ENCODE results near the gene CHKB. TPM values are rescaled to one million over a fixed set of nuclear protein-coding genes. Genes with fewer than 3 reads are reported as not detected.

Gene CHKB, protein sequence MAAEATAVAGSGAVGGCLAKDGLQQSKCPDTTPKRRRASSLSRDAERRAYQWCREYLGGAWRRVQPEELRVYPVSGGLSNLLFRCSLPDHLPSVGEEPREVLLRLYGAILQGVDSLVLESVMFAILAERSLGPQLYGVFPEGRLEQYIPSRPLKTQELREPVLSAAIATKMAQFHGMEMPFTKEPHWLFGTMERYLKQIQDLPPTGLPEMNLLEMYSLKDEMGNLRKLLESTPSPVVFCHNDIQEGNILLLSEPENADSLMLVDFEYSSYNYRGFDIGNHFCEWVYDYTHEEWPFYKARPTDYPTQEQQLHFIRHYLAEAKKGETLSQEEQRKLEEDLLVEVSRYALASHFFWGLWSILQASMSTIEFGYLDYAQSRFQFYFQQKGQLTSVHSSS
- 147 TPM for total RNA-seq (ENCODE audit: unreplicated experiment)
- long read RNA-seq, transcript CHKB-201 (11 exons, 1,638 nt), result major isoform, 21 of 30 reads
- long read RNA-seq, partial matches to known transcripts, result 1 of 30 reads
- long read RNA-seq, other reads (novel, unspliced or antisense), result 8 of 30 reads

DNA sequence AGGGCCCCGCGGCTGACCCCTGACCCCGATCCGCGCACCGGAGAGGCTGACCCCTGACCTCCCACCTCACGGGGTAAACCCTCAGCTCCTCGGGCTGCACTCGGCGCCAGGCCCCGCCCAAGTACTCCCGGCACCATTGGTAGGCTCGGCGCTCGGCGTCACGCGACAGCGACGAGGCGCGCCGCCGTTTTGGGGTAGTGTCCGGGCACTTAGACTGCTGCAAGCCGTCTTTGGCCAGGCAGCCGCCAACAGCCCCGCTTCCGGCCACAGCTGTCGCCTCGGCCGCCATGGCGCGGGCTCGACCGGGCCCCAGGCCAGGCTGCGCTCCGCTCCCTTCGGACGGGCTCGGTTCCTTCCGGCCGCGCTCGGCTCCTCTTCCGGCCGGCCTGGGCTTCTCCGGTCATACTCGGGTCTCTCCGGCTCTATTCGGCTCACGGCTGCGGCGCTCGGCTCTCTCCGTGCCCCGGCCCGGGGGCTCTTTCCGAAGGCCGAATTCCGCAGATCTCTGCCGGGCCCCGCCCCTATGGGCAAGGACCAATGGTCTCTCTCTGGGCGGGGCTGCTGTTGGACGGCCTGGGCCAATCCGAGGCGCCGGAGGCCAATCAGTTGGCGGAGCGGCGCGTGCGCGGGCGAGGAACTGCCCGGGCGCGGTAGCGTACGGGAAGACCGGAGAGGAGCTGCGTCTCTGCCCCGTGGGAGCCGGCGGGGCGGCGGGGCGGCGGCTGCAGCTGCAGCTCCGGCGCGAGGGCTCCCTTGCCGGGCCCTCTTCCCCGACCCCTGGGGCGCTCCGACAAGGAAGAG is at the start of gene CHKB:
Gene CHKB, minus strand, starts transcription at position 357 of the 801 bp plus-strand sequence. Its CDS starts 68 bp downstream, at position 289.
- peaks cover 12% of the 10 kb centered on the region for H3K27me3 Mint-ChIP-seq (ENCODE audit: unreplicated experiment)
- H3K9me3 Mint-ChIP-seq (ENCODE audit: unreplicated experiment), result peaks cover 10% of the 10 kb centered on the region
- H3K27ac Mint-ChIP-seq (ENCODE audit: unreplicated experiment), result peak within 1 kb of the TSS; percentile 87
- H3K4me1 Mint-ChIP-seq (ENCODE audit: low read depth, unreplicated experiment), result peaks cover 17% of the 10 kb centered on the region
- TF ChIP-seq, protein P1, sequence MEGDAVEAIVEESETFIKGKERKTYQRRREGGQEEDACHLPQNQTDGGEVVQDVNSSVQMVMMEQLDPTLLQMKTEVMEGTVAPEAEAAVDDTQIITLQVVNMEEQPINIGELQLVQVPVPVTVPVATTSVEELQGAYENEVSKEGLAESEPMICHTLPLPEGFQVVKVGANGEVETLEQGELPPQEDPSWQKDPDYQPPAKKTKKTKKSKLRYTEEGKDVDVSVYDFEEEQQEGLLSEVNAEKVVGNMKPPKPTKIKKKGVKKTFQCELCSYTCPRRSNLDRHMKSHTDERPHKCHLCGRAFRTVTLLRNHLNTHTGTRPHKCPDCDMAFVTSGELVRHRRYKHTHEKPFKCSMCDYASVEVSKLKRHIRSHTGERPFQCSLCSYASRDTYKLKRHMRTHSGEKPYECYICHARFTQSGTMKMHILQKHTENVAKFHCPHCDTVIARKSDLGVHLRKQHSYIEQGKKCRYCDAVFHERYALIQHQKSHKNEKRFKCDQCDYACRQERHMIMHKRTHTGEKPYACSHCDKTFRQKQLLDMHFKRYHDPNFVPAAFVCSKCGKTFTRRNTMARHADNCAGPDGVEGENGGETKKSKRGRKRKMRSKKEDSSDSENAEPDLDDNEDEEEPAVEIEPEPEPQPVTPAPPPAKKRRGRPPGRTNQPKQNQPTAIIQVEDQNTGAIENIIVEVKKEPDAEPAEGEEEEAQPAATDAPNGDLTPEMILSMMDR (IDR thresholded peaks at IDR 0.05; ENCODE audit: partially characterized antibody, unreplicated experiment), result no peak
- peak; percentile 99 for DNase-seq
- no peaks in the 10 kb centered on the region for H3K36me3 Mint-ChIP-seq (ENCODE audit: unreplicated experiment)
- H3K4me3 Mint-ChIP-seq (ENCODE audit: unreplicated experiment), result peak within 1 kb of the TSS; percentile 98

DNA sequence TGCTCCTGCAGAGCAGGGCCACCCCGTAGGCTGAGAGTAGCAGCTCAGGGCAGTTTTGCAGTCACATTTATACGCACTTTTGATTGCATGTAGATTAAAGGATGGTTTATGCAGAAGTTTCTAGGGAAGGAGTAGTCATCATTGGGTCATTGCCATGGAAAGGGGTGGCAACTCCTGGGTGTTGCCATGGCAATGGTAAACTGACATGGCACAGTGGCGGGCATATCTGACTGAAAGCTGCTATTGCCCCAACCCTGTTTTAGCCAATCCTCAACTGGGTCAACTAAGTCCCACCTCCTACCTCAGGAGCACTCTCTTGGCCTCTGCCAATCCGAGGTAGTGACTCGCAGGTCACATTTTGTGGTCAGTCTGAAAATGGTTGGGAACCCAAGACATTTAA is 47.7 kb upstream of the CHKB start:
- DNase-seq, result no peak
- Mint-ChIP-seq H3K4me3 (ENCODE audit: unreplicated experiment) (peak overlapping the region; percentile 16), H3K9me3 (ENCODE audit: unreplicated experiment) (no peaks in the 10 kb centered on the region), H3K27ac (ENCODE audit: unreplicated experiment) (no peak overlapping the region), H3K27me3 (ENCODE audit: unreplicated experiment) (peaks cover 5% of the 10 kb centered on the region), H3K36me3 (ENCODE audit: unreplicated experiment) (no peaks in the 10 kb centered on the region), H3K4me1 (ENCODE audit: low read depth, unreplicated experiment) (peaks cover 24% of the 10 kb centered on the region)
- TF ChIP-seq, protein P1 (IDR thresholded peaks at IDR 0.05; ENCODE audit: partially characterized antibody, unreplicated experiment), result no peak

DNA sequence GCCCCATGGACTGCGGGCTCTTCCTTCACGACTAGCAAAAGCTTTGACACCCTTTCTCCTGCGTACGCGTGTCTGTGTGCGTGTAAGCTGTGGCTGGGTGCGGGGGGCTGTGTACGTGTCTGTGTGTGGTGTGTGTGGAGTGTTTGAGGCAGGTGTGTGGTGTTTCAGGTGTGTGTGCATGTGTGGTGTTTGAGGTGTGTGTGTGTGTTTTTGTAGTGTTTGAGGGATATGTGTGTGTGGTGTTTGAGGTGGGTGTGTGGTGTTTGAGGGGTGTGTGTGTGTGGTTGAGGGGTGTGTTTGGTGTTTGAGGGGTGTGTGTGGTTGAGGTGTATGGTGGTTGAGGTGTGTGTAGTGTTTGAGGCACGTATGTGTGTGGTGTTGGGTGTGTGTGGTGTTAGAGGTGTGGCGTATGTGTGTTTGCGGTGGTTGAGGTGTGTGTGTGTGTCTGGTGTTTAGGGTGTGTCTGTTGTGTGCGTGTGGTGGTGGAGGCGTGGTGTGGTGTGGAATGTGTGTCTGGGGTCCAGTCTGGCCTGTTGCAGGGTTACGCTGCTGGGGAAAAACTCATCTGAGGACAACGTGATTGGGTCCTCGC is 46.0 kb upstream of the CHKB start:
- Mint-ChIP-seq H3K36me3 (ENCODE audit: unreplicated experiment) (no peaks in the 10 kb centered on the region), H3K27ac (ENCODE audit: unreplicated experiment) (peak overlapping the region; percentile 68), H3K4me1 (ENCODE audit: low read depth, unreplicated experiment) (peaks cover 24% of the 10 kb centered on the region), H3K4me3 (ENCODE audit: unreplicated experiment) (peak overlapping the region; percentile 90), H3K9me3 (ENCODE audit: unreplicated experiment) (no peaks in the 10 kb centered on the region), H3K27me3 (ENCODE audit: unreplicated experiment) (peaks cover 6% of the 10 kb centered on the region)
- no peak for DNase-seq
- TF ChIP-seq, protein P1 (IDR thresholded peaks at IDR 0.05; ENCODE audit: partially characterized antibody, unreplicated experiment), result no peak

DNA sequence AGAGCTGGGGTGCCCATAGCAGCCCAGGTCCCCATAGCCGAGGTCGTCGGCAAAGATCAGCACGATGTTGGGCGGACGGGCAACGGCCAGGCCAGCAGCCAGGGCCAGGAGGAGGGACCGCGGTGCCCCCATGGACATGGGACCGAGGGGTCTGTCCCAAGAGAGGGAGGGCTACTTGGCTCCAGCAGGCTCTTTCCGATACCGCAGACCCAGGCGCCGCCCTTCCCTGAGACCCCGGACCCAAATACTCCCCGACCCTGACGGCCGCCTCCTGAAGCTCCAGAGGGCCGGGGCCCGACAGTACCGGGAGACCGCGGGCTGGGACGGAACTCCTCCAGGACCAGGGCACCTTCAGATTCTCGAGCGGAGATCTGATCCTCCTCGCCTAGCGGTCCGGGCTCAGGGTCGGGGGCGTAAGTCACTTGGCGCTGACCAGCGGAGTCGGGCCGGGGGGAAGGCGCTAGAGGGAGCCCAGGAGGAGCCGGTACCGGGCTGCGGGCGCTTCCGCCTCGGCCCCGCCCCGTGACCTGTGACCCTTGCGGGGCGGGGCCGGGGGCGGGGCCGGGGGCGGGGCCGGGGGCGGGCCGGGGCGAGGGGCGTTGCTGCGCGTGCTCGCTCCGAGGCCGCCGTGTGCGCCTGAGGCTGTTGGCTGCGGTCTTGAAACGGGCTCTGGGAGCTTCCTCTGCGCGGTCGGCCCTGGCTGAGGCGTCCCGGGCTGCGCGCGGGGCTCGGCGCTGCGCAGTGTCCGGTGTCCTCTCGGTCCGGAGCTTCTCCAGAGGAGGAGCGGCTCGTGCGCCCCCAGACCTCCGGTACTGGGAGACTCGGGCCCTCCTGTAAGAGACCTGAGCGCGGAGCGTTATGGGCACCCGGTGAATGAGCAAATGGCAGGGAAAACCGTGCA is 45.2 kb upstream of the CHKB start, which contains the start of gene ARSA:
Gene ARSA, minus strand, starts transcription at position 511 of the 901 bp plus-strand sequence. Its CDS starts 373 bp downstream, at position 138.
- DNase-seq, result peak; percentile 83
- TF ChIP-seq, protein P1 (IDR thresholded peaks at IDR 0.05; ENCODE audit: partially characterized antibody, unreplicated experiment), result no peak
- peak within 1 kb of the TSS; percentile 90 for H3K4me3 Mint-ChIP-seq (ENCODE audit: unreplicated experiment)
- no peaks in the 10 kb centered on the region for H3K36me3 Mint-ChIP-seq (ENCODE audit: unreplicated experiment)
- peaks cover 6% of the 10 kb centered on the region for H3K27me3 Mint-ChIP-seq (ENCODE audit: unreplicated experiment)
- peaks cover 24% of the 10 kb centered on the region for H3K4me1 Mint-ChIP-seq (ENCODE audit: low read depth, unreplicated experiment)
- no peaks in the 10 kb centered on the region for H3K9me3 Mint-ChIP-seq (ENCODE audit: unreplicated experiment)
- peak within 1 kb of the TSS; percentile 68 for H3K27ac Mint-ChIP-seq (ENCODE audit: unreplicated experiment)

Data from glutamatergic neuron (in vitro differentiated cells).